ENCODE measurements around the gene UGT2B10.

The UGT2B10 gene

DNA sequence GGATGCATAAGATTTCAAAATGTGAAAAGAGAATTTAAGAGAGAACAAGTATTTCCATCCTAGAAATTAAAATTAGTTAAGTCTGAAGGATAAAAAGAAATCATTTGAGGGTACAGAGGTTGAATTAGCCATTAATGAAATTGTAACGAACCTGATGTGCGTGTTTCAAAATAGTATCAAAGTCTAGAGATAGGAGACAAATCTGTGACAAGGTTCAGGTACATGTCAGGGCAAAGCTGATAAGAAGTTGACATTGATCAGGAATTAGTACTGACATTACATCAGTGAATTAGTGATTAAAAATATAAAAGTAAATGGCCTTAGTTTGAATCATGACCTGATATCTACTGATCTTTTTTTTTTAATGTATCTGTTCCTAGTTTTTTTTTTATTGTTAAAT is 62.3 kb downstream of the UGT2B10 start:
- ATAC-seq, result no peak
- TF ChIP-seq ZC3H10 (CRISPR knock-in tag; IDR thresholded peaks at IDR 0.05) (no peak), SNAI2 (CRISPR knock-in tag; IDR thresholded peaks at IDR 0.05) (no peak), GLIS3 (CRISPR knock-in tag; IDR thresholded peaks at IDR 0.05) (no peak), RARB (CRISPR knock-in tag; IDR thresholded peaks at IDR 0.05) (no peak), ZNF8 (CRISPR knock-in tag; IDR thresholded peaks at IDR 0.05) (no peak), ZNF70 (CRISPR knock-in tag; IDR thresholded peaks at IDR 0.05) (no peak), TOX (CRISPR knock-in tag; IDR thresholded peaks at IDR 0.05; ENCODE audit: borderline replicate concordance) (no peak), PPARA (CRISPR knock-in tag; IDR thresholded peaks at IDR 0.05; ENCODE audit: borderline replicate concordance) (no peak), OSR1 (CRISPR knock-in tag; IDR thresholded peaks at IDR 0.05) (no peak), ISL1 (CRISPR knock-in tag; IDR thresholded peaks at IDR 0.05) (no peak), TCF4 (CRISPR knock-in tag; IDR thresholded peaks at IDR 0.05; ENCODE audit: borderline replicate concordance) (no peak), TSHZ2 (CRISPR knock-in tag; IDR thresholded peaks at IDR 0.05) (no peak)
